ENCODE measurements around the gene DUSP10.
A peak's percentile ranks its signal among the peaks of the same experiment; 100 is the strongest.

DUSP10 gene

GRCh38 chr1:221782477-221782876 lies 40.6 kb upstream of the DUSP10 start:
- no peak for DNase-seq (ENCODE audit: low read depth)
- TF ChIP-seq CTCF (conservative IDR thresholded peaks at IDR 0.05; ENCODE audit: control insufficient read depth, insufficient read depth, low read depth, low read length), result no peak
- no peak overlapping the region for H3K4me3 ChIP-seq (ENCODE audit: control insufficient read depth, low read depth, low read length)

GRCh38 chr1:221781102-221781755 lies 39.3 kb upstream of the DUSP10 start:
- TF ChIP-seq CTCF (conservative IDR thresholded peaks at IDR 0.05; ENCODE audit: control insufficient read depth, insufficient read depth, low read depth, low read length), result no peak
- DNase-seq (ENCODE audit: low read depth), result peak; percentile 54
- no peak overlapping the region for H3K4me3 ChIP-seq (ENCODE audit: control insufficient read depth, low read depth, low read length)

GRCh38 chr1:221780175-221780574 lies 38.3 kb upstream of the DUSP10 start:
- DNase-seq (ENCODE audit: low read depth), result no peak
- TF ChIP-seq CTCF (conservative IDR thresholded peaks at IDR 0.05; ENCODE audit: control insufficient read depth, insufficient read depth, low read depth, low read length), result no peak
- no peak overlapping the region for H3K4me3 ChIP-seq (ENCODE audit: control insufficient read depth, low read depth, low read length)

GRCh38 chr1:221779771-221780170 lies 37.9 kb upstream of the DUSP10 start:
- H3K4me3 ChIP-seq (ENCODE audit: control insufficient read depth, low read depth, low read length), result no peak overlapping the region
- no peak for DNase-seq (ENCODE audit: low read depth)
- TF ChIP-seq CTCF (conservative IDR thresholded peaks at IDR 0.05; ENCODE audit: control insufficient read depth, insufficient read depth, low read depth, low read length), result no peak

GRCh38 chr1:221778535-221779142 lies 36.8 kb upstream of the DUSP10 start:
- no peak for DNase-seq (ENCODE audit: low read depth)
- H3K4me3 ChIP-seq (ENCODE audit: control insufficient read depth, low read depth, low read length), result no peak overlapping the region
- no peak for TF ChIP-seq CTCF (conservative IDR thresholded peaks at IDR 0.05; ENCODE audit: control insufficient read depth, insufficient read depth, low read depth, low read length)

- TF ChIP-seq CTCF (conservative IDR thresholded peaks at IDR 0.05; ENCODE audit: control insufficient read depth, insufficient read depth, low read depth, low read length), result no peak
- H3K4me3 ChIP-seq (ENCODE audit: control insufficient read depth, low read depth, low read length), result no peak overlapping the region
- DNase-seq (ENCODE audit: low read depth), result no peak
These were observed 36.2 kb upstream of the DUSP10 start for GRCh38 chr1:221778125-221778524.

Measured in fibroblast of mammary gland (primary cell).